GM21529 (cell line): Measurements from ENCODE around the gene GRIK4.

Experiments
- ATAC-seq: cut with Tn5 transposase; IDR thresholded peaks from one replicate; pipeline ENCODE4 v1.9.1; 2021; ENCODE audit not compliant: unreplicated experiment

GRIK4 gene

DNA sequence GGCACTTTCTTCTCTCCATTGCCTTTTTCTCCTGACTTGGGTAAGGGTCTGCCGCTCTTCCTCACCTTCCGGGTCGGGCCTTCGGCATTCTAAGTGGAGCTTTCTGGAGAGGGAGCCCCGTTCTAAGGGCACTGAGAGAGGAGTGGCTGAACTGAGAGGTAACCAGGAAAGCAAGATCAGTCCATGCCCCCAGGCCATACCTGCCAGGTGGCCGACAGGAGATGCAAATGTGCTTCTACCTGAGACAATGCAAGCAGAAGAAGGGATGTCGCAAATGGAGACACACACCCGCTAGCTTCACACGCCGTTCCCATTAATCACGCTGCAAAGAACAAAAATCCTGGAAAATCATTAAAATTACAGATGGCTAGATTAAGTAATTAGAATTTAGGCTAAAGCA is 356.0 kb downstream of the GRIK4 start:
- ATAC-seq, result no peak

DNA sequence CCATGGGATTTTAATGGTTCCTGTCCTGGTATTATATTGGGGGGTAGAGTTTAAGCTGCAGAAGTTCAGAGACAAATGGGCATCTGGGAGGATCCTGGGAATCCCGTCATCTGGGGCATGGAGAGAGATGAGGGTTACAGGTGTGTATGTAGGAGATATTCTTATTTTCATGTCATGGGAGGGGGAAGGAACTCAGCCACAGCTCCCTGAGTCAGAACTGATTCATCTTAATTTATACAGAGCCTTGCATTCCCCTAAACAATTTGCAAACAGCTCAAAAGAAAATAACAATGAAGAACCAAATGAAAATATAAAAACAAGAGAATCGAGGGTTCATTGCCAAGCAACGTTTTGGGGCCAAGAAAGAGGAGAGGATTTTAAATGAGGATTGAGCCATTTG is 356.4 kb downstream of the GRIK4 start:
- ATAC-seq, result no peak

DNA sequence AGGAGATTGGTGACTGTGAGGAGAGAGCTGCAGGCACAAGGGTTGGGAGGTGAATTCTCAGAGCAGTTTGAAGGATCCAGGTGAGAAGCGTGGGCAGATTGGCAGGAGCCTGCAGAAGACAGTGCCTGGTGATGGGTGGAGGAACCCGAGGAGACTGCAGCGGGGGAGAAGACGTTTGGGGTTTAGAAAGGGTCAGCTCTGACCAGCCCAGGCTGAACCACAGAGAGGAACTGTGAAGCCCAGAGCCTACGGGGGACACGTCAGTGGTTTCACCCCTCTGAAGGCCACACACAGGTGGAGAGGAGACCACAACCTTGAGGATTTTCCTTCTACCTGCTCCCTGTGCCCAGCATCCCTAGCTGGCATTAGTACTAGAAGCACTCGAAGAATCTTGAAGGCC is 357.5 kb downstream of the GRIK4 start:
- ATAC-seq, result peak; percentile 37

DNA sequence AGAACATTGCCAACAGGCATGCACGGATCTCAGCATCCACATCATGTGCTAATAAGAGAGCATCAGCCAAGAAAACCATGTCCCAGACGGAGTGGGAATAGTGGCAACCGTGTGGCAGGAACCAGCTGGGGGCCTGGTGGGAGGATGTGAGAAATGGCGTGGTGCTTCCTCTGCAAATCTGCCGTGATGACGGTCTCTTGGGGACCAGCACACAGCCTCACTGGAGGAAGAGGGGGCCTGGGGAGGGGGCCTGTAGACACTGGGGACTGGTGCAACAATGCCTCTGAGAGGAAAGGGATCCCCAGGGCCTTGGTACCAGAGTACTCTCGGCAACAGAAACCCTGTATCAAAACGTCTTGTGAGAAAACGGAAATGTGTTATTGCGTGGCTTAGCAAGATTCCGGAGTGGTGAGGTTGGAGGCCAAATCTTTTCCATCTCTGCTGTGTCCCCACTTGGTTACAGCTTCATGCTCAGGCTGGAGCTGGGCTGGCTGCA is 358.0 kb downstream of the GRIK4 start:
- ATAC-seq, result peak; percentile 51

DNA sequence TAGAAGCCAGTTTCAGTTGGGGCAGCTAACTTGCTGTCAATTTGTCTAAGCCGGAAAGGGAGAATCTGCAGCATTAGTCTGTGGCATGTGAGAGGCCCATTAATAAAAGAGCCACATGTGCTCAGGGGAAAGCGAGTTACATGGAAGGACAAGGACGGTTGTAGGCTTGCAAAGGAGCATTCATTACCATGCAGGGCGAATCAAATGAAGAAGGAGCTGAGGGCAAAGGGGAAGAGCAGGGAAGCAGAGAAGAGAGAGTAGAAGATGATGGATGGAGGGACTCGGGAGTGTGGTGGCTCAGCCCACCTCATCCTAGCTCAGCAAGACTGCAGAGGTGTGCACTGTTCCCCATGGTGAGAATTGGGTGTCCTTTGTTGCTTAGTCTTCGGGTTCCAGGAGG is 359.6 kb downstream of the GRIK4 start:
- no peak for ATAC-seq

DNA sequence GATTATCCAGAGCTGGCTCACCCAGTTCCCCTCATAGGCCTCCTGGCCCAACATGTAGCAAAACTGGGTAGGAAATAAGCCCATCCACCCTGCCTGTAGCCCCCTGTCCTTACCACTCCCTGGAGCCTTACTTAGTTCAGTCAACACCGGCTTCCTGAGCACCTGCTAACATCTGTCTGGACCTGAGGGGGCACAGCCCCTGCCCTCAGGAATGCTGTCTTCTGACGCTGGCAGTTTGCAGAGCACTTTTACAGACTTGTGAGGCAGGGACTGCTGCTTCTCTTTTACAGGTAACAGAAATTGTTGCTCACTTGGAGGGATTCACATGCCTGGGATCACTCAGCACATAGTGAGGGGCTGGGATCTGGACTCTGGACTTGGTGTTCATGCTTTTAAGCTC is 360.4 kb downstream of the GRIK4 start:
- no peak for ATAC-seq

DNA sequence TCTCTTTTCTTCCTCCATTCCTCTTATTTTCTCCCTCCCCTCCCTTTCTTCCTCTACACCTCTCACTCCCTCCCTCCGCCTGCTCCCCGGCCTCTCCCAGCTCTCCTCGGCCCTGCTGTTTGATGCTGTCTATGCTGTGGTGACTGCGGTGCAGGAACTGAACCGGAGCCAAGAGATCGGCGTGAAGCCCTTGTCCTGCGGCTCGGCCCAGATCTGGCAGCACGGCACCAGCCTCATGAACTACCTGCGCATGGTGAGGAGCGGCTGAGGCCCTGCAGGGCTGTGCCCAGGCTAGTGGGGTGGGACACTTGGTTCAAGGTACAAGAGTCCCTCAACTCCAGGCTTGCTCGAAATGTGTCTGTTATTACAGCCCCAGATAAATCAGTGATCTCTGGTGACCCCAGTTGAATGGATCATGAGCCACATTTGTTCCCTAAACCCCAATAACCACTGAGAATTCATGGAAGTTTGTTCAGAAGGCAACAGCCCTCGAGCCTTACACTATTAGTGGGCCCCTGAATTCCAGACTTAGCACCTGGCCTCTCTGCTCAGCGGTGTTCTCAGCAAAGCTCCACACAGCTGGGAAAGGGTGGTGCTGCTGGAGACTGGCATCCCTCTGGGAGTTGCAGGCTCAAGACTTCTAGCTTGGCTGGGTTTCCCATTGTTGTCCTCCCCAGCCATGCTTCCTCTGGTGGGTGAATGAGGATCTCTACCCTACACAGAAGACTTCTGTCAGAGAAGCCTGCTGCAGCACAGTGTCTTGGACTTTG is 362.6 kb downstream of the GRIK4 start:
- no peak for ATAC-seq

DNA sequence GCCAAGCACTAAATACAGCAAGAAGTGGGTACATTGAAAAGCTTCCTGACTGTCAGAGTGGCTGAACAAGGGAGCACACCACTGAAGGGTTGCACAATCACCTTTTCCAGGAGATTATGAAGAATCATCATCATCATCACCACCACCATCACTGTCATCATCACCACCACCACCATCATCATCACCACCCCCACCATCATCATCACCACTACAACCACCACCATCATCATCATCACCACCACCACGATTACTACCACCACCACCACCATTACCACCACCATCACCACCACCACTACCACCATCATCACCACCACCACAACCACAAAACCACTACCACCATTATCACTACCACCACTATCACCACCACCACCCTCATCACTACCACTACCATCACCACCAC is 364.4 kb downstream of the GRIK4 start:
- ATAC-seq, result no peak

DNA sequence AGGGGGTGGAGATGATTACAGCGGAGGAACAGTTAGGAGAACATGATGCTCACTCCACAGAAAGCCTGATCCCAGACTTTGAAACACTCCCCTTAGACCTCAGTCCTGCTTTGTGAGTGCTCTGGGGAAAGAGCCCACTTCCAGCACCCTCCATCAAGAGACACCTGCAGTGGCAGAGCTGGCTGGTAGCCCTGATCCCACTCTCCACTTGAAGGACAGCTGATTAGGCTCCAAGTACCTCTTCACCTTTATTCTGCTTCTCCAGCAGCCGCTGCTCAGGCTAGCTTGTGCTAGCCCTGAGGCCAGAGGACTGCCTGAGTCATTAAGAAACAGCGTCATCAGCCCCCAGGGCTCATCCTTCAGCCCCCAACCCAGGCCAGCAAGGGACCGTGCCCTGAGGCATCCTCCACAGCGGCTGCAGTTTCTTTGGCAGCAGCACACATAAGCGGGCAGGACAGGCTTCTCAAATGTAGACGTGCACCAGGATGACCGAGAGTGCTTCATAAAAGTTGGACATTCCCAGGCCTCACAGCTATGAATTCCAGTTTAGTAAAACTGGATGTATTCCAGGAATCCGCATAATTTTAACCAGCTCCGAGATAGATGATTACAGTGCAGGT is 366.3 kb downstream of the GRIK4 start:
- no peak for ATAC-seq

DNA sequence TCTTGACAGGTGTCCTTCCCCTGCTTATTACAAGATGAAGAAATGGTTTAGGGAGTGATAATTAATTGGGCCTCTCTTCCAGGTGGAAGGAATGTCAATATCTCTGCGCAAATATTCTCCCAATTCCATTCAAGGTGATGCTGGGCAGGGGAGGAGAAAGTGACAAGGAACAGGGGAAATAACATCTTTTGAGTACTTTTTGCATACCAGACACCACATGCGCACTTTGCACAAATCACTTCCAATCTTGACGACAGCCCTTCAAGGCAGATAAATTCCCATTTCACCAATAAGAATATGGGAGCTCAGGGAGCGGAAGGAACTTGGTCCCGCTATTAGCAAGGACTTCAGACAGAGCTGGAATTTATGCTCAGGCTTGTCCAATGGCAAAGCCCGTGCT is 367.2 kb downstream of the GRIK4 start:
- no peak for ATAC-seq

DNA sequence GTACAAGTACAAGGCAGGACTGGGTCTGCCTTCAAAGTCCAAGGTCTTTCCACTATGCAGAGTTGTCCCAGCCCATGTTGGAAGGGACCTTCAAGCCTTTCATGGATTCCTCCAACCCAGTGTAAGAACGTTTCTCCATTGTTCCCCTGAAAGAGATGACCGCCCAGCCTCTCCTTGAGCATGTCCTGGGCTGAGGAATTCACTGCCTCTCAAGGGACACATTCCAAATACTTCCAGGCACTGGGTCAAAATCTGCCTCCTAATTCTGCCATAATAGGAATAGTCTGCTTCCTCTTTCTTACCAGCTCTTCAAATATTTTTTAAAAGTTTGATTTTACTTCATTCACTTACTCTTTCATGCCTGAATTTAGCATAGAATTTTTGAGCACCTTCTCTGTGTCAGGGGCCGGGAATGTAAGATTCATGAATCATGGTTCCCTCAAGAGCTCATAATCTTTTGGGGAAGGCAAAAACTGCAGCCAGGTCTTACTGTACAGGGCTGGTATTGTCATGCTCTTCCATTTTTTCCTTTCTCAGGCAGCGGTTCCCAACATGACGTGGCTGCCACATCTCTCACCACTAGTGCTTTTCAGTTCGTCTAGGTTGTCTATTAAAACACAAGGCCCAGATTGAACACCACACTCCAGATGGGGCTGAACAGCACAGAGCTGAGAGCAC is 369.1 kb downstream of the GRIK4 start:
- ATAC-seq, result no peak

DNA sequence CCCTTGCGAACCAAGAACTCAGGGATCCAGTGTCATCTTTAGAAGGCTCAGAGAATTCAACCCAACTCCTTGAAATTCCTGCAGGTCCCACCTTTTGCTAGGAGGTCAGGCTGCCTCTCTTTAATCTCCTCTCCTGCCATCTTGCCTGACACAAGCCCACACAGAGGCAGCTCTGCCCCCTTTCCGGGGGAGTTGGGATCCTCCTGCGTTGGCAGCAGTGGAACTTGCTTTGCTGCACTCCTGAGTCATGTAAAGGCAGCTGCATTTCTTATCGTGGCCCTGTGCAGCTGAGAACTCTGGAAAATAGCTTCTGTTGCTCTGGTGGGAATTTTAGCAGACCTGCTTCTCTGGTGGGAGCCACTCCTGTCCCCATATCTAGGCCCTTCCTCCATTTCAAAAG is 370.0 kb downstream of the GRIK4 start:
- ATAC-seq, result no peak

DNA sequence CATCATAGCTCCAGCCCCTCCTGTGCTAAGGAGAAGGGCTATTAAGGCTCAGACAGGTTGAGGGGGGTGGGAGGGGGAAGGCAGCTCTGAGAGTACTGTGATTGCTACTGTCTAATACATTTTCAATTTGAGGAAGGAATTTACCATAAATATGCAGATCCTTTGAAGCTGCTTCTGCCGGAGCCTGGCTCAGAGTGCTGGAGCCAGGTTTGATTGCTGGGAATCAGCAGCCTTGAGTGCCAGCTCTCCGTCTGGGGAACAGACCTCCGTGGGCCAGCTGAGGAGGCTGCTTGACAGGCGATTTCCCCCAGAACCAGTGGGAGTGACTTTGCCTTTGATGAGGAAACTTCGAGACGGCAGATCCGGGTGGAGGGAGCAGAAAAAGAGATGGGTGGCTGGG is 370.6 kb downstream of the GRIK4 start:
- no peak for ATAC-seq

DNA sequence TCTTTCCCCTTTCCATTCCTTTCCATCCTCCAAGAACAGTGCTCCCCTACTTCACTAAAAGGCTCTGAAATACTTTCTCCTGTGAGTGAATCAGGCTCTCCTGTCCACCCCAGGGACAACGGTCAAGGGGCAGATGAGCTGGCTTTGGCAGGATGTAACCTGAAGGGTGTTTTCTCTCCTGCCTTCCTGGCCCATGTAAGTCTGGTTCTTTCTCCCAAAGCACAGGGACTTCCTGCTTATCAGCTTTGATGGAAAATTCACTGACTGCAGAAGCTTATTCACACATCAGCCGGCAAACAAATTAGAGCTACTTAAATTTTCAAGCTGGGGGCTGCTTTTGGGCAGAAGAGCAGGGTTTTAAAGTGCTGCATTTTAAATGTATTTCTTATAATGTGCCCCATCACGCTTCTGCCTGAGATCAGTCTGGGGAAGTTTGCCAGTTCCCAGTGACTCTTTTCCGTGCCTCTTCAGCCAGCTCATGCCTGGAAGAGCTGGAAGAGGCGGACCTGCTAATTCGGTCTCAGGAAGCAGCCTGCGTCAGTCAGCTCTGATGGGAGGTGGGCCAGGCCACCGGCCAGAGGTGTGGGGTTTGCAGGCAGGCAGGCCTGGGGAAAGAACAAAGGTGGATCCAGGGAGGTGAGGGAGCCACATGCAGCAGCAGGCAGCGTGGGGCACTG is 372.0 kb downstream of the GRIK4 start:
- ATAC-seq, result no peak

DNA sequence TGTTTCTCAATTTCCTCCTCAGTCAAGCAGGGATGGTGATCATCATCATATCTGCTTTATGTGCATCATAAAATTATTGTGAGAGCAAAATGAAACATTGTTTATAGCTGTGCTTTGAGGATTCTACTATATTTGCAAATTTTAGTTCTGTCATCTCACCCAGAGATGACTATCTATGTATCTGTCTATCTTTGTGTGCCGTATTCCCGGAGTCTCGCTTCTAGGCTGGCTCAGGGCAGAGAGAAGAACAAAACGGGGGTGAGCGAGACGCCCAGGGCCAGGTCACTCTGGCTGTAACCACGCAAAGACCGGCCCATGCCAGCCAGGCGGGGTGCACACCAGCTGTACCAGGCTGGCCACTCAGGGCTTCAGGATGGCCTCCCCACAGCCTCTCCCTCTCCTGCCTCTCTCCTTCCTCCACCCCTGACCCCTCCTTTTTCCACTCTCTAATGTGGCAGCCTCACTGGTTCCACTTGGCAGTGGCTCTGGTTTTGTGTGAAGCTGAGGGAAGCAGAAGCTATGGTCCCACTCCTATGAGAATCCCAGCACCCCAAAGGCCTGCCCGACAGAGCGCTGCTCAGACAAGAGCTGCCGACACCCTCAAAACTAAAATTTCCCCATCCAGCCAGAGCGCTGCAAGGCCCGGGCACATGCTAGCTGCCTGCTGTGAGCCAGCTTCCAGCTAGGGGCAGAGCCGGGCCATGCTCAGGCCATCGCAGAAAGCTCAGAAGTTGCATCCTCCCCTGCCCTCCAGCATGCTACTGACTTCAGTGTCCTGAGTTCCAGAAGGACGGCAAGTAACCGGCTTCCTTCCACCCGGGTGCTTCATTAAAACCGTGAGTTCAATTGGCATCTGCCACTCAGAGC is 372.8 kb downstream of the GRIK4 start:
- ATAC-seq, result no peak

DNA sequence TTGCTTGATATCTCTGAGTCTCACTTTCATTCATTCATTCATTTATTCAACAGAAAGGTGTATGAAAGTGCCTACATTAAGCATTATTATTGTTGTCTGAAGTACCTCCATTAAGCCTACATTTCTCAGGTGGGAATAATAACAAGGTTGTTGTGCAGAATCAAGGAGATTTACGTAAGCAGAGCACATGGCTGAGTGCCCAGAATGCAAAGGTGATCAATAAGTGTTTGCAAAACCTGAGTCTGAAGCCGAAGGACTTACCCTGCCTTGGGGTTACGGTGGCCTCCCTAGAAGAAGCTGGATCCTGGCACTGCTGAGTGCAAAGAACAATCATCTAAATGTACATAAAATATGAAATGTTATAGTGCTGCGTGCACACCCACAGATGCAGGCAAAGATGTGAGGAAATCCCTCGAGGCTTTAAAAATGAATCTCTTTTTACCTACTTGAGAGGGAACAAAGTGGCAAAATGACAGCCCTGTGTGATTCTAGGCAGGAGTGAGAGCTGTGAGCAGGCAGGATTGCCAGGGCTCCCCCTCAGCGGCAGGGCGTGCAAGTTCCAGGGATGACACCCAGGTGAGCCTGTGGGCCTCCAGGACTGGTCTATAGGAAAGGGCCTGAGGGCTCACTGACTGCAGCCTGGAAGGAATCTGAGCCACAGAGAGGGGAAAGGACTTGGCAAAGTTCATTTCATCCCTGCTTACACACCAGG is 379.2 kb downstream of the GRIK4 start:
- no peak for ATAC-seq

DNA sequence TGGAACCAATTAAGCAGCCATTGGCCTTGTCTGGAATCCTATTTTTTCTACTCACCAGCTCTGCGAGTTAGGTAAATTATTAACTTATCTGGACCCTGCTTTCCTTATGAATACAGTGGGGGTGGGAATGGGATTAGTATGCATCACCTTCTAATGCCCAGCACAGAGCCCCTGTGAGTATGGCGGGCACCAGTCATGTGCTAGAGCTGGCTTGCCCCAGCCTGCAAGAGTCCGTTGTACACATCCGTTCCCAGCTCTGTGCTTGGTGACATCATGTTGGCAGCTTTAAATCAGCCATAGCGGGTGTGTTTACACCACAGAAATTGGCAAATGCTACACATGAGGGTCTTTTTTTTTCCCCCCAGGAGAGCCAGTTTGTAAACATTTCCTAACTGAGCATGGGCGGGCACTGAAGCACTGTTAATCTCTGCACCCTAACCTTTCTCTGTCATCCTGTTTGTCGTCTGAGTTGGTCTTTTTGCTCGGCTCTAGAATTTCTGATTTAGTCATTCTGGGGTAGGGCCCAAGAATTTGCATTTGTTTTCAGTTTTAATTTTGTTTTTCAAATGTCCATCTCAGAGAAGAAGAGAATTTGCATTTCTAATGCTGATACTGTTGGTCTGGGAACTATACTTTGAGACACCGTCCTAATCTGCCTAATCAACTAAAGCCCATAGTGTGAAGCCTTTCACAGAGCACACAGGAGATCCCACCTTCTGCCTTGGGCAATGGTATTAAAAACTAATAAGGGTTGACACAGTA is 382.1 kb downstream of the GRIK4 start:
- no peak for ATAC-seq

DNA sequence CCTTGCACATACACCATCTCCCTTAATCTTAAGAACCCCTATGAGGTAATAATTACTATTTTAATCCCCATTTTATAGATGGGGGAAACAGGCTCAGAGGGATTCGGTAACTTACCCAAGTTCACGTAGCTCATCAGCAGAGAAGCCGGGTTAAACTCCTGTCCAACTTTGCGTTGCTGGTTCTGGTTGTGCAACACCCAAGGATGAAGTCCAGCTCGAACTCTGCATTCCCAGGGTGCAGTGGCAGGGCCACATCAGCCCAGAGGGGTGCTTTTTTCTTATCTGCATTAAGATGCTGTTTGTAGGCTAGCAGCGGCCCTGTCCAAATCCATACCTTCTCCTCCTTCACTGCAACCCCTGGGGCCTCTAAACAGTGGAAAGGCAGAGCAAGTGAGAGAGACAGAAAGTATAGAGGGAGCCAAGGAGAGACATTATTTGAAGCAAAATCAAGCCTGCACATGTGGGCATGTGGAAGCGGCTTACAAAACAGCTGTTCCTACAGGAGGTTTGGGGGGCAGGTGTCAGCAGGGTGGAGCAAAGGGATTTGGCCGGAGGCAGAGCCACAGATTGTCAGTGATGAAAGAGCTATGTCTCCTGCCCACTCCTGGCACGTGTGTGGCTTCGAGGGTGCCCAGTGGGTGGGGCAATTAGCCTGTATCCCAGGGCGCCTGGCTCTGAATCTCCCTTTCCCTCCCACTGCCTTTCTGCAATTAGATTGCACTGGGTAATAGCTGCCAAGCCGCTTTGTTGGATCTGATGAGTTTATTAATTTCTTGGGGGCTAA is 382.8 kb downstream of the GRIK4 start:
- ATAC-seq, result no peak

DNA sequence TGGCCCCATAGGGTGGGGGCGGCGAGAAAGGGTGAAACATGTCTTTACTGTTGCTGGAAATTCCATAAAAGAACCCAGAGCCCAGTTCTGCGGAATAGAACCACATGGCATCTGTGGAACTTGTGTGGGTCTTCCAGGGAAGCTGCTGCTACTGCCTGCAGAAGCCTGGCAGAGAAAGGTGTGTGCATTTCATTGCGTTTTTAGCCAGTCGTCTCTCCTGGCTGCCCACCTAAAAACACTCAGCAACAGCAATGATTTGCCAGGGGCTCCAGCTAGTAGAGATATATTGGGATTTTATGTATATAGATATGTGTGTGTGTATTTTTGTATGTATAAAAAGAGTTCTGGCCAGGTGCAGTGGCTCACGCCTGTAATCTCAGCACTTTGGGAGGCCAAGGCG is 385.1 kb downstream of the GRIK4 start:
- ATAC-seq, result no peak
